ENCODE data around the gene ITGB5.

- TF ChIP-seq CTCF (IDR thresholded peaks at IDR 0.05 in 2 of 3, conservative IDR thresholded peaks at IDR 0.05 in 1 of 3; ENCODE audit: borderline replicate concordance in 1 of 3, insufficient read depth in 1 of 3, low read depth in 2 of 3, low read length in 2 of 3) (no peak), YY1 (IDR thresholded peaks at IDR 0.05; ENCODE audit: extremely low read depth, insufficient replicate concordance, low read depth, low read length) (no peak), EZH2 (IDR thresholded peaks at IDR 0.05) (no peak), JUND (IDR thresholded peaks at IDR 0.05) (no peak), ATF3 (IDR thresholded peaks at IDR 0.05) (no peak), RAD21 (IDR thresholded peaks at IDR 0.05; ENCODE audit: low read depth) (no peak), ZNF274 (IDR thresholded peaks at IDR 0.05; ENCODE audit: low read depth, low read length) (no peak)
Observed at GRCh38 chr3:124722589-124722988, 164.6 kb downstream of the ITGB5 start.
